Fibroblast of the aortic adventitia (primary cell): ENCODE measurements around the gene GFAP. TPM values are rescaled to one million over a fixed set of nuclear protein-coding genes. Genes with fewer than 3 reads are reported as not detected.
A peak's percentile ranks its signal among the peaks of the same experiment; 100 is the strongest.

Experiments used
- DNase-seq: peaks from one replicate; pipeline ENCODE4 v3.0.0-alpha.2; 2010; ENCODE audit warnings: low read depth
- H3K4me3 ChIP-seq: 2 replicates; pipeline ENCODE4 v1.5.1; 2011; ENCODE audit warnings: low read depth, mild to moderate bottlenecking, control low read depth, low read length, moderate library complexity
- total RNA-seq: library from RNA; depleted of rRNA; stranded (reverse); fragments of >200 nt; gene quantifications from 2 replicates; pipeline ENCODE4 v1.2.3, GENCODE V29; 2012; ENCODE audit warnings: low replicate concordance
- TF ChIP-seq, protein P1 (sequence below): IDR thresholded peaks from 2 replicates; pipeline ENCODE4 v1.5.1; 2011; ENCODE audit warnings: mild to moderate bottlenecking, low read length, control low read depth, inconsistent platforms; ENCODE audit not compliant: insufficient read depth

Gene GFAP
- total RNA-seq, 1 donor: not detected

DNA sequence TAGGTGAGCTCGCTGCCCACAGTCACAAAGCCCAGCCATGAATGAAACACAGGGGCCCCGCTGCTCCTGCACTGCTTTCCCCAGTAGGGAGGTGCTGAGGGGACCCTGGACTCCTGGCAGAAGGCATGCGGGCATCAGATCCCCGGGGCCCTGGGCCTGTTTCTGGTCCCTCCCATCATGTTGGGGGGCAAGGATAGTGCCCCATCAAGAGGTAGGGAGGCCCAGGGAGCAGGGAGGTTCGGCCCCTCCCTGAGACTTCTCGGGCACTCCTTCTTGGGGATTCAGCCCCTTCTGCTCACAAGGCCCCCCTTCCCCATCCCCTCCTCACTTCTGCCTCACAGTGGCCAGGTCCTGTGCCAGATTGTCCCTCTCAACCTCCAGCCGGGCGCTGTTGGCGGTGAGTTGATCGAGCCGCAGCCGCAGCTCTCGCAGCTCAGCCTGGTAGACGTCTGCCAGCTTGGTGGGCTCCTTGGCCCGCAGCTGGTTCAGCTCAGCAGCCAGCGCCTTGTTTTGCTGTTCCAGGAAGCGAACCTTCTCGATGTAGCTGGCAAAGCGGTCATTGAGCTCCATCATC, 515 bp downstream of the GFAP start:
- TF ChIP-seq, protein P1, sequence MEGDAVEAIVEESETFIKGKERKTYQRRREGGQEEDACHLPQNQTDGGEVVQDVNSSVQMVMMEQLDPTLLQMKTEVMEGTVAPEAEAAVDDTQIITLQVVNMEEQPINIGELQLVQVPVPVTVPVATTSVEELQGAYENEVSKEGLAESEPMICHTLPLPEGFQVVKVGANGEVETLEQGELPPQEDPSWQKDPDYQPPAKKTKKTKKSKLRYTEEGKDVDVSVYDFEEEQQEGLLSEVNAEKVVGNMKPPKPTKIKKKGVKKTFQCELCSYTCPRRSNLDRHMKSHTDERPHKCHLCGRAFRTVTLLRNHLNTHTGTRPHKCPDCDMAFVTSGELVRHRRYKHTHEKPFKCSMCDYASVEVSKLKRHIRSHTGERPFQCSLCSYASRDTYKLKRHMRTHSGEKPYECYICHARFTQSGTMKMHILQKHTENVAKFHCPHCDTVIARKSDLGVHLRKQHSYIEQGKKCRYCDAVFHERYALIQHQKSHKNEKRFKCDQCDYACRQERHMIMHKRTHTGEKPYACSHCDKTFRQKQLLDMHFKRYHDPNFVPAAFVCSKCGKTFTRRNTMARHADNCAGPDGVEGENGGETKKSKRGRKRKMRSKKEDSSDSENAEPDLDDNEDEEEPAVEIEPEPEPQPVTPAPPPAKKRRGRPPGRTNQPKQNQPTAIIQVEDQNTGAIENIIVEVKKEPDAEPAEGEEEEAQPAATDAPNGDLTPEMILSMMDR: no peak
- H3K4me3 ChIP-seq: no peak overlapping the region
- DNase-seq: no peak

DNA sequence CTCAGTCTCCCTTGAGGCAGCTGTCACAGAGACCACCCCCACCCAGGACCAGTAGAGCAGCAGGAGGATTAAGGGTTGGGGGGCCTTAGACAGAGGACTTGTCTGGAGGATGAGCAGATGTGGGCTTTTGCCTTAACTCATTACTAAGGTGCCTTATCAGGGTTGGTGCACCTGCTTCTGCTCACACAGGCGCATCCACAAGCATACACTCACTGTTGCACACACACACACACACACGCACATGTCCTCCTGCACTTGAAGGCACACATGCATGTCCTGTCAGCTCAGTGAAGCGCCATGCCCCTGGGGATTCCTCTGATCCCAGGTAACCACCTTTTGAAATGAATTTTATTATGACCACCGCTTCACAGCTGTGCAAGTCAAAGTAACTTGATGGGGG, 1.2 kb downstream of the GFAP start:
- DNase-seq: no peak
- TF ChIP-seq, protein P1: no peak
- no peak overlapping the region for H3K4me3 ChIP-seq

DNA sequence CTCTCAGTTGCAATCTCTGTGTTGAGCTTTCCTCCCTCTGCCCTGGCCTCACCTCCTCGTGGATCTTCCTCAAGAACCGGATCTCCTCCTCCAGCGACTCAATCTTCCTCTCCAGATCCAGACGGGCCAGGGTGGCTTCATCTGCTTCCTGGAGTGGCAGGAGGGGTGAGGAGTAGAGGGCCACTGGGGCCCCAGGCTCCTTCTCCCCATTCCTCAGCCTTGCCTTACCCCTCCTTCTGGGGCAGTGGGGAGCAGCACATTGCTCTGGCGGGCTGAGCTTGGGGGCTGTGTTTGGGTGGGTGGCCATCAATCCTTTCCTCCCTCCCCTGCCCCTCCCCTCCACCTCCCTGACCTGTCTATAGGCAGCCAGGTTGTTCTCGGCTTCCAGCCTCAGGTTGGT, 1.6 kb downstream of the GFAP start:
- TF ChIP-seq, protein P1: no peak
- no peak overlapping the region for H3K4me3 ChIP-seq
- DNase-seq: no peak

DNA sequence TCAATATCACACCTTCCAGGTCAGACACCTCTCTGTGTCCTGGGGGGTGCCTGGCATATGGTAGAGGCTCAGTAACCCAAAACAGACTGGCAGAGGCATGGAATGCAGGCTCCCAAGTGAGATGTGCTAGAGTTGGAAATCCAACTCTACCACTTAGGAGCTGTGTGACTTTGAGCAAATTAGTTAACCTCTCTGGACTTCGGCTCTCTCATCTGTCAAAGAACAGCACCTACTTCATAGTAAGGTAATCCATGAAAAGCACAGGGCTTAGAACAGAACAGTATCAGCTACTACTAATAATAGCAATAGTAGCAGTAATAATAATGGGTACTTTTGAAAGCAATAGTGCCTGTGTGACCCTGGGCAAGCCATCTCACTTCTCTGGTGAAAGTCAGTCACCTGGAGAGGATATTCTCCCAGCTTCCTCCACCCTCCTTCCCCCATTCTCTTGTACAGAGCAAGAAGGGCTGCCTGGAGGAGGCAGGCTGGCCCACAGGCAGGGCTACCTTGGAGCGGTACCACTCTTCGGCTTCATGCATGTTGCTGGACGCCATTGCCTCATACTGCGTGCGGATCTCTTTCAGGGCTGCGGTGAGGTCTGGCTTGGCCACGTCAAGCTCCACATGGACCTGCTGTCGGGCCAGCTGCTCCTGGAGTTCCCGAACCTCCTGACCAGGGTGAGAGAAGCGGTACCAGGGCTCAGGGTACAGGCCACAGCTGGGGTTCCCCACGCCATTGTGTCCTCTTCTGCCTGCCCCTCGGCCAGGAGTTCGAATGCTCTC, 2.3 kb downstream of the GFAP start:
- DNase-seq: no peak
- H3K4me3 ChIP-seq: no peak overlapping the region
- TF ChIP-seq, protein P1: no peak

DNA sequence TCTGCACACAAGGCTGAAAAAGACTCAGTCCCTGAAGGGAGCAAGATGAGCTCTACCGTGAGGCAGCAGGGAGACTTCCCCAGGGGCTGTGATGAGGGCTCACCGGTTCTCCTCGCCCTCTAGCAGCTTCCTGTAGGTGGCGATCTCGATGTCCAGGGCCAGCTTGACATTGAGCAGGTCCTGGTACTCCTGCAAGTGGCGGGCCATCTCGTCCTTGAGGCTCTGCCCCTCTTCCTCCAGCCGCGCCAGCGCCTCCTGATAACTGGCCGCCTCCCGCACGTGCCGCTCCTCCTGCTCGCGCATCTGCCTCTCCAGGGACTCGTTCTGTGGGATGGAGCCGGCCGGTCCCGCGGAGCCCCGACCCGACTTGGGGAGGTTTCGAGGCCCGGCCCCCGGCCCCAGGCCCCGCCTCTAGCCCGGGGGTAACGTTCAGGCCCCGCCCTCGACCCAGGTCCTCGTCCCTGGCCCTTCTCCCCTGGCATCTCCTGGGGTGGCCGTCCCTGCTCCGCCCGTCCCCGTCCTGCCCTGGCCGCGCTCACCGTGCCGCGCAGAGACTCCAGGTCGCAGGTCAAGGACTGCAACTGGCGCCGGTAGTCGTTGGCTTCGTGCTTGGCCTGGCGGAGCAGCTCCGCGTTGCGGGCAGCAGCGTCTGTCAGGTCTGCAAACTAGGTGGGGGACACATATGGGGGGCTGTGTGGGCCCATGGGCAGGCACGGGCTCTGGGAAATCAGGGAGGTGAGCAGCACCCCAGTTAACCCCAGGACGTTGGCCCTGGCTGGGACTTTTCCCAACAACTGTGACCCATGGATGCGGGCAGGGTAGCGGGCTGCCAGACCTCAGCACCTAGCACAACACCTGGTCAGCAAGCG, 3.9 kb downstream of the GFAP start:
- TF ChIP-seq, protein P1: peak; percentile 50
- H3K4me3 ChIP-seq: no peak overlapping the region
- peak; percentile 28 for DNase-seq

DNA sequence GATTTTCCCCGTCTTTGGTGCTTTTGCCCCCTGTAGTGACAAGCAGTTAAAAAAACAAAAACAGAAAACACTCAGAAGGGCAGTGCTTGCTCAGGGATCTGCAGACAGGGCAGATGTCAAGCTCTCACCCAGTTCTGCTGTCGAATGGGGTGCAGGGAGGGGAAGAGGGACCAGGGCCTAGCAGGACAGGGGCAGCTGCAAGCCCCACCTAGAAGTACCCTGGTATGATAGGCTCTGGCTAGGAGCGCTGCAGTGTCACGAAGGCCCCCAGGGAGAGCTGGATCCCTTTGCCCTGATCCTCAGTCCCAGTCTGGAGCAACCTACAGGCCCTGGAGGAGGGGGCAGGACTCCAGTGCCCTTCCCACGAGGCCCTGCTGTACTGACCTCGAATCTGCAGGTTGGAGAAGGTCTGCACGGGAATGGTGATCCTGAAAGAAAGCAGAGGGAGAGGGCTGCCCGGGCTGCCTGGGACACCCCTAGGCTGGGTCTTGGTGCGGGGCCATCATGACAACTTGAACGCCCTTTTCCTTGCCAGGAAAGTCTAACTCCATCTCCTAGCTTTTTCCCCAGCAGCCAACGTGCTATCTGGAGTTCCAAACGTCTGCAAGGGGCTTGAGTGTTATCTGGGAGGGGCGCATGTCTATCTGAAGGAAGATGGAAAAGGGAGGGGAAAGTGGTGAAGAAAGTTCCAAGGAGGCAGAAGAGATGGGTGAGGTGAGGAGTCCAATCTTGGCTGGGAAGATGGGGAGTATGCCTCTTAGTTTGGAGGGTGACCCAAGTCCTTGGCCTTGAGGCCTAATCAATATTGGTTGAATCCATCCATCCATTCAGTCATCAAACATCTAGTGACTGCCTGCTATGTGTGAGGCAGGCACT, 4.8 kb downstream of the GFAP start:
- TF ChIP-seq, protein P1: no peak
- H3K4me3 ChIP-seq: no peak overlapping the region
- no peak for DNase-seq
